ENCODE measurements around the gene MRPL57.
A peak's percentile ranks its signal among the peaks of the same experiment; 100 is the strongest.
"Not testable (repeated sequence)": the region's sequence is repeated elsewhere in the genome, so short reads cannot be mapped to it uniquely, and the experiment has no call there.

Gene MRPL57

DNA sequence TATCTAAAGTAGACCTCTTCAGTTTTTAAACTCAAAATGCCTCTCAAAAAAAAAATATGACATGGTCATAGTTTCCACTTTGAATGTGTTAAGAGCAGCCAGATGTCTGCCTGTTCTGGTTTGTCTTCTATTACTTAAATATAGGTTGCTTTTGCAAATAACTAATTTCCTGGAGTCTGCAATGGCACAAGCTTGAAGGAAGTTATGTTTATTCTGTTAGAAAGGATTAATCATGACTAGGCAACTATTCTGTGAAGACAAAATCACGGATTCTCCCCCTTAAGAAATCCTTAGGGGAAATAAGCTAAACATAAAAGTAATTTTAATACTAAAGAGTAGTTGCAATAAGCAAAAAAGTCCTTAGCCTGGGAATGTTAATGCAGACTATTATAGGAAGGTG, 26.4 kb upstream of the MRPL57 start:
- no peak overlapping the region for H2BK5ac ChIP-seq (ENCODE audit: low read depth, low read length, poor library complexity, severe bottlenecking)
- no peak overlapping the region for H4K8ac ChIP-seq (ENCODE audit: low read length)
- no peak overlapping the region for H2BK12ac ChIP-seq (ENCODE audit: low read length in 2 of 2)
- H2BK15ac ChIP-seq (ENCODE audit: low read depth, poor library complexity, severe bottlenecking), result no peak overlapping the region
- peaks cover 2% of the 10 kb centered on the region for H3K79me1 ChIP-seq (replicated peaks; ENCODE audit: low read length, poor library complexity, severe bottlenecking)
- H4K91ac ChIP-seq (ENCODE audit: low read length), result no peak overlapping the region
- H3K27me3 ChIP-seq (ENCODE audit: control insufficient read depth in 1 of 2, insufficient read depth in 1 of 2, low read length in 2 of 2), result no peaks in the 10 kb centered on the region
- H3K9ac ChIP-seq (ENCODE audit: low read length), result no peak overlapping the region
- no peak overlapping the region for H3K14ac ChIP-seq (ENCODE audit: low read length in 2 of 2)
- H3K4me3 ChIP-seq (ENCODE audit: insufficient read depth in 1 of 2, low read depth in 1 of 2, low read length in 2 of 2), result no peak overlapping the region
- DNase-seq, result peak; percentile 31
- H2AFZ ChIP-seq (ENCODE audit: low read depth, low read length), result no peak overlapping the region
- H2AK5ac ChIP-seq (ENCODE audit: low read length, severe bottlenecking), result no peak overlapping the region
- WGBS, result no CpG with 5 or more reads among the region's 1 CpG
- peaks cover 10 to 40% of the 10 kb centered on the region in 2 experiments for H3K36me3 ChIP-seq (ENCODE audit: control insufficient read depth in 1 of 2, insufficient read depth in 2 of 2, low read depth in 1 of 2, low read length in 2 of 2)
- no peak overlapping the region for H3K23ac ChIP-seq (ENCODE audit: low read length in 2 of 2)
- H3K27ac ChIP-seq (ENCODE audit: low read length, poor library complexity, severe bottlenecking), result no peak overlapping the region
- H3K18ac ChIP-seq (ENCODE audit: low read depth in 1 of 2, low read length in 2 of 2), result no peak overlapping the region
- H3K9me3 ChIP-seq (ENCODE audit: control insufficient read depth, low read length), result no peaks in the 10 kb centered on the region
- no peaks in the 10 kb centered on the region for H3K4me1 ChIP-seq (ENCODE audit: control insufficient read depth, insufficient read depth, low read depth, low read length)
- no peak overlapping the region for H3K4me2 ChIP-seq (ENCODE audit: low read length, poor library complexity, severe bottlenecking)
- H3K4ac ChIP-seq (ENCODE audit: low read depth in 1 of 2, low read length in 2 of 2), result no peak overlapping the region
- H2BK120ac ChIP-seq (ENCODE audit: low read depth, low read length), result no peak overlapping the region

DNA sequence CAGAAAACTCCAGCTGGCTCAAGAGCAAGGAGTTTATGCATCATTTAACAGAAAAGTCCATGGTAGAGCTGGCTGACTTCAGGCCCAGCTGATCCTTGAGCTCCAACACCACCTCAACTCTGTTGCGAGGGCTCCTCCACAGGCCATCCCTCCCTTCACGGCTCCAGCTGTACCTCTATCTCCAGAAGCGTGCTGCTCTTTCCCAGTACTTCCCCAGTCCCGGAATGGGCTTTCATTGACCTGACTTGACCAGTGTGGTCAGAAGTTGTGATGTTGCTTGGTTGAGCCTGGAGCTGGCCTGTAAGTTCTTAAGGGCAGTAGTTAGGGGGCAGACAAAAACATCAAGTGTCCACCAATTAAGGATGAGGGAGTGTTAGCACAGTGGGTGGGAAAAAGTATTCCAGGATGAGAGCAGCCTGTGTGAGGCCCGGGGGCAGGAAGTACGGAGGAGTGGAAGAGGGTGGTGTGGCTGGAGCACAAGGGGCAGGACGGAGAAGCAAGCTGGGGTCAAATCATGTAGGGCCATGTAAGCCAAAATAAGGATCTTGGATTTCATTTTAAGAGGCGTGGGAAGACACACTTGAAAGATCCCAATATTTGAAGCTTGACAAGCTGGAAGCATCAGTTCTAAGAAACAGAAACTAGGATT, 24.1 kb upstream of the MRPL57 start:
- no peak overlapping the region for H3K14ac ChIP-seq (ENCODE audit: low read length in 2 of 2)
- DNase-seq, result no peak
- peak overlapping the region in 1 of 2 experiments; percentile 10 for H2BK12ac ChIP-seq (ENCODE audit: low read length in 2 of 2)
- H2AK5ac ChIP-seq (ENCODE audit: low read length, severe bottlenecking), result no peak overlapping the region
- no peak overlapping the region for H2BK5ac ChIP-seq (ENCODE audit: low read depth, low read length, poor library complexity, severe bottlenecking)
- H3K9ac ChIP-seq (ENCODE audit: low read length), result no peak overlapping the region
- H3K27ac ChIP-seq (ENCODE audit: low read length, poor library complexity, severe bottlenecking), result no peak overlapping the region
- no peak overlapping the region for H2BK120ac ChIP-seq (ENCODE audit: low read depth, low read length)
- H3K4ac ChIP-seq (ENCODE audit: low read depth in 1 of 2, low read length in 2 of 2), result no peak overlapping the region
- H2BK15ac ChIP-seq (ENCODE audit: low read depth, poor library complexity, severe bottlenecking), result no peak overlapping the region
- no peak overlapping the region for H3K4me3 ChIP-seq (ENCODE audit: insufficient read depth in 1 of 2, low read depth in 1 of 2, low read length in 2 of 2)
- H4K91ac ChIP-seq (ENCODE audit: low read length), result no peak overlapping the region
- H3K27me3 ChIP-seq (ENCODE audit: control insufficient read depth in 1 of 2, insufficient read depth in 1 of 2, low read length in 2 of 2), result no peaks in the 10 kb centered on the region
- no peak overlapping the region for H3K18ac ChIP-seq (ENCODE audit: low read depth in 1 of 2, low read length in 2 of 2)
- no peak overlapping the region for H4K8ac ChIP-seq (ENCODE audit: low read length)
- WGBS, result 90% methylated on average over 7 of the region's 8 CpGs
- no peak overlapping the region for H3K23ac ChIP-seq (ENCODE audit: low read length in 2 of 2)
- H3K79me1 ChIP-seq (replicated peaks; ENCODE audit: low read length, poor library complexity, severe bottlenecking), result no peaks in the 10 kb centered on the region
- peaks cover 6 to 18% of the 10 kb centered on the region in 2 experiments for H3K36me3 ChIP-seq (ENCODE audit: control insufficient read depth in 1 of 2, insufficient read depth in 2 of 2, low read depth in 1 of 2, low read length in 2 of 2)
- no peak overlapping the region for H3K4me2 ChIP-seq (ENCODE audit: low read length, poor library complexity, severe bottlenecking)
- H2AFZ ChIP-seq (ENCODE audit: low read depth, low read length), result no peak overlapping the region
- no peaks in the 10 kb centered on the region for H3K9me3 ChIP-seq (ENCODE audit: control insufficient read depth, low read length)
- H3K4me1 ChIP-seq (ENCODE audit: control insufficient read depth, insufficient read depth, low read depth, low read length), result no peaks in the 10 kb centered on the region

DNA sequence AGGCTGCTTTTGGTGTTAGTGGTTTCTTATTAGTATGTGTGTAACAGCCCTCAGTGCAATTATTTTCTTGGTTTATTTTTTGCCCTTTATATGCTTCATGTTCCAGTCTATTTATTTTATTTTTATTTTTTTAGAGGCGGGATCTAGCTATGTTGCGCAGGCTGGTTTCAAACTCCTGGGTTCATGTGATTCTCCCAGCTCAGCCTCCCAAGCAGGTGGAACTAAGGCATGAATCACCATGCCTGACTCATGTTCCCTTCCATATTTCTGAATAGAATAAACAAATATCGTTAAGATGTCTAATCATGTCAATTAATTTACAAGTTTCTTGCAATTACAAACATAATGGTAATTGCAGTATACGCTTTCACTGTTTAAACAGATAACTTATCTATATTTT, 11.8 kb upstream of the MRPL57 start:
- no peak overlapping the region for H3K9ac ChIP-seq (ENCODE audit: low read length)
- H2BK12ac ChIP-seq (ENCODE audit: low read length in 2 of 2), result no peak overlapping the region
- no peak overlapping the region for H3K4ac ChIP-seq (ENCODE audit: low read depth in 1 of 2, low read length in 2 of 2)
- no peak overlapping the region for H4K8ac ChIP-seq (ENCODE audit: low read length)
- no peak overlapping the region for H3K14ac ChIP-seq (ENCODE audit: low read length in 2 of 2)
- H3K9me3 ChIP-seq (ENCODE audit: control insufficient read depth, low read length), result no peaks in the 10 kb centered on the region
- H3K27me3 ChIP-seq (ENCODE audit: control insufficient read depth in 1 of 2, insufficient read depth in 1 of 2, low read length in 2 of 2), result no peaks in the 10 kb centered on the region
- H2BK5ac ChIP-seq (ENCODE audit: low read depth, low read length, poor library complexity, severe bottlenecking), result no peak overlapping the region
- H3K4me1 ChIP-seq (ENCODE audit: control insufficient read depth, insufficient read depth, low read depth, low read length), result peaks cover 1% of the 10 kb centered on the region
- 95% methylated on average over 2 of the region's 4 CpGs for WGBS
- H3K4me3 ChIP-seq (ENCODE audit: insufficient read depth in 1 of 2, low read depth in 1 of 2, low read length in 2 of 2), result no peak overlapping the region
- no peak overlapping the region for H3K27ac ChIP-seq (ENCODE audit: low read length, poor library complexity, severe bottlenecking)
- no peak overlapping the region for H2AFZ ChIP-seq (ENCODE audit: low read depth, low read length)
- peaks cover 13% of the 10 kb centered on the region for H3K79me1 ChIP-seq (replicated peaks; ENCODE audit: low read length, poor library complexity, severe bottlenecking)
- no peaks in the 10 kb centered on the region for H3K36me3 ChIP-seq (ENCODE audit: control insufficient read depth in 1 of 2, insufficient read depth in 2 of 2, low read depth in 1 of 2, low read length in 2 of 2)
- H2AK5ac ChIP-seq (ENCODE audit: low read length, severe bottlenecking), result no peak overlapping the region
- no peak overlapping the region for H4K91ac ChIP-seq (ENCODE audit: low read length)
- no peak overlapping the region for H2BK15ac ChIP-seq (ENCODE audit: low read depth, poor library complexity, severe bottlenecking)
- DNase-seq, result no peak
- no peak overlapping the region for H3K23ac ChIP-seq (ENCODE audit: low read length in 2 of 2)
- H2BK120ac ChIP-seq (ENCODE audit: low read depth, low read length), result no peak overlapping the region
- H3K4me2 ChIP-seq (ENCODE audit: low read length, poor library complexity, severe bottlenecking), result no peak overlapping the region
- no peak overlapping the region for H3K18ac ChIP-seq (ENCODE audit: low read depth in 1 of 2, low read length in 2 of 2)

DNA sequence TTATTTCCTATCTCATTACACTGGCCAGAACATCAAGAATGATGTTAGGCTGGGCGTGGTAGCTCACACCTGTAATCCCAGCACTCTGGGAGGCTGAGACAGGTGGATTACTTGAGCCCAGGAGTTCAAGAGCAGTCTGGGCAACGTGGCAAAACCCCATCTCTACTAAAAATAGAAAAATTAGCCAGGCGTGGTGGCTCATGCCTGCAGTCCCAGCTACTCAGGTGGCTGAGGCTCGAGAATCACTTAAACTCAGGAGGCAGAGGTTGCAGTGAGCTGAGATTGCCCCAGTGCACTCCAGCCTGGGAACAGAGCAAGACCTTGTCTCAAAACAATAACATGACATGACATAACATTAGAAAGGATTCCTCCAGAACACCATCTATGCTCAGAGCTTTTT, 10.9 kb upstream of the MRPL57 start:
- not testable (repeated sequence) for H3K23ac ChIP-seq (ENCODE audit: low read length in 2 of 2); H4K8ac ChIP-seq (ENCODE audit: low read length); H2BK15ac ChIP-seq (ENCODE audit: low read depth, poor library complexity, severe bottlenecking); H3K4ac ChIP-seq (ENCODE audit: low read depth in 1 of 2, low read length in 2 of 2); DNase-seq; H4K91ac ChIP-seq (ENCODE audit: low read length); H3K4me2 ChIP-seq (ENCODE audit: low read length, poor library complexity, severe bottlenecking); H3K4me1 ChIP-seq (ENCODE audit: control insufficient read depth, insufficient read depth, low read depth, low read length); H3K4me3 ChIP-seq (ENCODE audit: insufficient read depth in 1 of 2, low read depth in 1 of 2, low read length in 2 of 2); H3K27ac ChIP-seq (ENCODE audit: low read length, poor library complexity, severe bottlenecking); H3K14ac ChIP-seq (ENCODE audit: low read length in 2 of 2); H3K9ac ChIP-seq (ENCODE audit: low read length); H2BK5ac ChIP-seq (ENCODE audit: low read depth, low read length, poor library complexity, severe bottlenecking); H2AK5ac ChIP-seq (ENCODE audit: low read length, severe bottlenecking); H3K9me3 ChIP-seq (ENCODE audit: control insufficient read depth, low read length); H2AFZ ChIP-seq (ENCODE audit: low read depth, low read length); H3K36me3 ChIP-seq (ENCODE audit: control insufficient read depth in 1 of 2, insufficient read depth in 2 of 2, low read depth in 1 of 2, low read length in 2 of 2); H2BK120ac ChIP-seq (ENCODE audit: low read depth, low read length); H2BK12ac ChIP-seq (ENCODE audit: low read length in 2 of 2); H3K27me3 ChIP-seq (ENCODE audit: control insufficient read depth in 1 of 2, insufficient read depth in 1 of 2, low read length in 2 of 2); H3K18ac ChIP-seq (ENCODE audit: low read depth in 1 of 2, low read length in 2 of 2)
- H3K79me1 ChIP-seq (replicated peaks; ENCODE audit: low read length, poor library complexity, severe bottlenecking), result peaks cover 13% of the 10 kb centered on the region
- 98% methylated on average over 4 of the region's 4 CpGs for WGBS
